GM19438 (cell line): ENCODE results near the gene CC2D1A.

Experiments used
- ATAC-seq: cut with Tn5 transposase; IDR thresholded peaks from one replicate; pipeline ENCODE4 v1.9.1; 2021; ENCODE audit warnings: low read depth; ENCODE audit not compliant: unreplicated experiment

CC2D1A gene

GRCh38 chr19:13932911-13933393 is 27.0 kb downstream of the CC2D1A start:
- no peak for ATAC-seq

GRCh38 chr19:13934785-13935109 is 28.7 kb downstream of the CC2D1A start:
- ATAC-seq, result no peak

- ATAC-seq, result no peak
These were observed 29.9 kb downstream of the CC2D1A start for GRCh38 chr19:13935765-13936510.

GRCh38 chr19:13937479-13938300 is 31.7 kb downstream of the CC2D1A start:
- ATAC-seq, result no peak

GRCh38 chr19:13938301-13939064 is 32.5 kb downstream of the CC2D1A start, which contains the start of gene PODNL1:
TSS of gene PODNL1 (minus strand) at chr19:13938417. CDS start at chr19:13938181, 236 bp downstream.
- no peak for ATAC-seq

GRCh38 chr19:13942023-13942684 is 36.2 kb downstream of the CC2D1A start:
- no peak for ATAC-seq

- ATAC-seq, result no peak
These were observed 40.4 kb downstream of the CC2D1A start for GRCh38 chr19:13946414-13946813.

GRCh38 chr19:13951043-13951442 is 45.0 kb downstream of the CC2D1A start:
- no peak for ATAC-seq

GRCh38 chr19:13951799-13952153 is 45.8 kb downstream of the CC2D1A start:
- ATAC-seq, result no peak

- ATAC-seq, result peak; percentile 95
These were observed 46.3 kb downstream of the CC2D1A start, which contains the start of gene DCAF15 for GRCh38 chr19:13952154-13952930. TSS of gene DCAF15 (plus strand) at chr19:13952509. CDS start at chr19:13952513, 4 bp downstream.

GRCh38 chr19:13952931-13953531 is 47.0 kb downstream of the CC2D1A start:
- ATAC-seq, result no peak

- ATAC-seq, result no peak
These were observed 48.2 kb downstream of the CC2D1A start for GRCh38 chr19:13954185-13954584.

GRCh38 chr19:13955662-13956364 is 49.8 kb downstream of the CC2D1A start:
- ATAC-seq, result no peak

- no peak for ATAC-seq
These were observed 50.4 kb downstream of the CC2D1A start for GRCh38 chr19:13956365-13956744.

GRCh38 chr19:13957051-13957450 is 51.0 kb downstream of the CC2D1A start:
- ATAC-seq, result no peak

- ATAC-seq, result no peak
These were observed 52.0 kb downstream of the CC2D1A start for GRCh38 chr19:13958043-13958442.

- no peak for ATAC-seq
These were observed 53.4 kb downstream of the CC2D1A start for GRCh38 chr19:13959141-13959961.
